Activated naive CD4-positive, alpha-beta T cell treated with anti-CD3 and anti-CD28 coated beads, Interleukin-2, amount 50 U/mL, for 24 hours (primary cell): Measurements from ENCODE around the gene HOXB6.
A peak's percentile ranks its signal among the peaks of the same experiment; 100 is the strongest.

Source experiments
- H3K27ac Mint-ChIP-seq: one replicate; pipeline ENCODE4 v1.8.0; 2021; ENCODE audit warnings: mild to moderate bottlenecking, mixed read lengths
- H3K27me3 Mint-ChIP-seq: one replicate; pipeline ENCODE4 v1.8.0; 2021; ENCODE audit warnings: mixed read lengths
- H3K36me3 Mint-ChIP-seq: one replicate; pipeline ENCODE4 v1.8.0; 2021; ENCODE audit warnings: mixed read lengths
- H3K4me1 Mint-ChIP-seq: one replicate; pipeline ENCODE4 v1.8.0; 2021; ENCODE audit warnings: mixed read lengths
- H3K4me3 Mint-ChIP-seq: one replicate; pipeline ENCODE4 v1.8.0; 2021; ENCODE audit warnings: mild to moderate bottlenecking, mixed read lengths
- H3K9me3 Mint-ChIP-seq: one replicate; pipeline ENCODE4 v1.8.0; 2021; ENCODE audit warnings: mixed read lengths

Gene HOXB6

GRCh38 chr17:48604770-48605329, at the start of gene HOXB6:
Gene HOXB6 (minus strand): TSS chr17:48604986. CDS start chr17:48598150, 6,836 bp downstream.
- no peak within 1 kb of the TSS for H3K4me3 Mint-ChIP-seq
- H3K9me3 Mint-ChIP-seq, result no peaks in the 10 kb centered on the region
- H3K36me3 Mint-ChIP-seq, result no peaks in the 10 kb centered on the region
- H3K4me1 Mint-ChIP-seq, result peaks cover 19% of the 10 kb centered on the region
- peaks cover 71% of the 10 kb centered on the region for H3K27me3 Mint-ChIP-seq
- peak within 1 kb of the TSS; percentile 30 for H3K27ac Mint-ChIP-seq

- no peaks in the 10 kb centered on the region for H3K36me3 Mint-ChIP-seq
- no peaks in the 10 kb centered on the region for H3K9me3 Mint-ChIP-seq
- H3K27me3 Mint-ChIP-seq, result peaks cover 28% of the 10 kb centered on the region
- peaks cover 16% of the 10 kb centered on the region for H3K4me1 Mint-ChIP-seq
- no peak overlapping the region for H3K4me3 Mint-ChIP-seq
- H3K27ac Mint-ChIP-seq, result no peak overlapping the region
Measured at GRCh38 chr17:48649741-48650140, 45.0 kb upstream of the HOXB6 start.

GRCh38 chr17:48647963-48648245, 43.1 kb upstream of the HOXB6 start:
- Mint-ChIP-seq H3K27me3 (peaks cover 37% of the 10 kb centered on the region), H3K4me3 (peak overlapping the region; percentile 73), H3K9me3 (no peaks in the 10 kb centered on the region), H3K4me1 (peaks cover 16% of the 10 kb centered on the region), H3K36me3 (no peaks in the 10 kb centered on the region), H3K27ac (no peak overlapping the region)

GRCh38 chr17:48647103-48647962, 42.5 kb upstream of the HOXB6 start:
- Mint-ChIP-seq H3K27me3 (peaks cover 43% of the 10 kb centered on the region), H3K9me3 (no peaks in the 10 kb centered on the region), H3K4me1 (peaks cover 17% of the 10 kb centered on the region), H3K27ac (no peak overlapping the region), H3K36me3 (no peaks in the 10 kb centered on the region), H3K4me3 (peak overlapping the region; percentile 86)

GRCh38 chr17:48646183-48647102, 41.7 kb upstream of the HOXB6 start:
- Mint-ChIP-seq H3K27ac (no peak overlapping the region), H3K9me3 (no peaks in the 10 kb centered on the region), H3K4me3 (peak overlapping the region; percentile 86), H3K4me1 (peaks cover 21% of the 10 kb centered on the region), H3K36me3 (no peaks in the 10 kb centered on the region), H3K27me3 (peaks cover 49% of the 10 kb centered on the region)

GRCh38 chr17:48645639-48646182, 40.9 kb upstream of the HOXB6 start:
- Mint-ChIP-seq H3K4me1 (peaks cover 24% of the 10 kb centered on the region), H3K27me3 (peaks cover 55% of the 10 kb centered on the region), H3K27ac (no peak overlapping the region), H3K36me3 (peaks cover 1% of the 10 kb centered on the region), H3K4me3 (peak overlapping the region; percentile 42), H3K9me3 (no peaks in the 10 kb centered on the region)

- H3K27me3 Mint-ChIP-seq, result peaks cover 59% of the 10 kb centered on the region
- no peaks in the 10 kb centered on the region for H3K9me3 Mint-ChIP-seq
- H3K27ac Mint-ChIP-seq, result no peak overlapping the region
- peaks cover 1% of the 10 kb centered on the region for H3K36me3 Mint-ChIP-seq
- H3K4me3 Mint-ChIP-seq, result peak overlapping the region; percentile 42
- peaks cover 24% of the 10 kb centered on the region for H3K4me1 Mint-ChIP-seq
Measured at GRCh38 chr17:48644910-48645557, 40.2 kb upstream of the HOXB6 start.

- H3K4me3 Mint-ChIP-seq, result no peak overlapping the region
- peaks cover 24% of the 10 kb centered on the region for H3K4me1 Mint-ChIP-seq
- H3K36me3 Mint-ChIP-seq, result peaks cover 1% of the 10 kb centered on the region
- peaks cover 62% of the 10 kb centered on the region for H3K27me3 Mint-ChIP-seq
- no peak overlapping the region for H3K27ac Mint-ChIP-seq
- no peaks in the 10 kb centered on the region for H3K9me3 Mint-ChIP-seq
Measured at GRCh38 chr17:48644159-48644558, 39.4 kb upstream of the HOXB6 start.

GRCh38 chr17:48643697-48644012, 38.9 kb upstream of the HOXB6 start:
- H3K36me3 Mint-ChIP-seq, result peaks cover 1% of the 10 kb centered on the region
- H3K4me3 Mint-ChIP-seq, result no peak overlapping the region
- no peaks in the 10 kb centered on the region for H3K9me3 Mint-ChIP-seq
- H3K4me1 Mint-ChIP-seq, result peaks cover 24% of the 10 kb centered on the region
- no peak overlapping the region for H3K27ac Mint-ChIP-seq
- H3K27me3 Mint-ChIP-seq, result peaks cover 65% of the 10 kb centered on the region

- peaks cover 65% of the 10 kb centered on the region for H3K27me3 Mint-ChIP-seq
- H3K9me3 Mint-ChIP-seq, result no peaks in the 10 kb centered on the region
- no peak overlapping the region for H3K27ac Mint-ChIP-seq
- H3K4me1 Mint-ChIP-seq, result peaks cover 24% of the 10 kb centered on the region
- no peak overlapping the region for H3K4me3 Mint-ChIP-seq
- H3K36me3 Mint-ChIP-seq, result peaks cover 1% of the 10 kb centered on the region
Measured at GRCh38 chr17:48642843-48643696, 38.3 kb upstream of the HOXB6 start.

GRCh38 chr17:48642059-48642842, 37.5 kb upstream of the HOXB6 start:
- H3K27ac Mint-ChIP-seq, result no peak overlapping the region
- H3K36me3 Mint-ChIP-seq, result peaks cover 1% of the 10 kb centered on the region
- no peak overlapping the region for H3K4me3 Mint-ChIP-seq
- no peaks in the 10 kb centered on the region for H3K9me3 Mint-ChIP-seq
- H3K4me1 Mint-ChIP-seq, result peaks cover 17% of the 10 kb centered on the region
- peaks cover 64% of the 10 kb centered on the region for H3K27me3 Mint-ChIP-seq

GRCh38 chr17:48641541-48642058, 36.8 kb upstream of the HOXB6 start:
- peaks cover 18% of the 10 kb centered on the region for H3K4me1 Mint-ChIP-seq
- H3K27ac Mint-ChIP-seq, result no peak overlapping the region
- no peaks in the 10 kb centered on the region for H3K9me3 Mint-ChIP-seq
- H3K27me3 Mint-ChIP-seq, result peaks cover 68% of the 10 kb centered on the region
- peaks cover 1% of the 10 kb centered on the region for H3K36me3 Mint-ChIP-seq
- H3K4me3 Mint-ChIP-seq, result no peak overlapping the region

- no peak overlapping the region for H3K27ac Mint-ChIP-seq
- H3K4me1 Mint-ChIP-seq, result peaks cover 19% of the 10 kb centered on the region
- peaks cover 72% of the 10 kb centered on the region for H3K27me3 Mint-ChIP-seq
- peaks cover 1% of the 10 kb centered on the region for H3K36me3 Mint-ChIP-seq
- no peak overlapping the region for H3K4me3 Mint-ChIP-seq
- no peaks in the 10 kb centered on the region for H3K9me3 Mint-ChIP-seq
Measured at GRCh38 chr17:48640858-48641180, 36.0 kb upstream of the HOXB6 start.
